RWPE1 (cell line): Measurements from ENCODE around the gene C1GALT1C1L.

Experiments used
- CTCF ChIA-PET: fragments of 350-600 bp; sonication (Branson Sonifier 250); formaldehyde crosslinking; extraction: SDS; loops from one replicate; lab custom pipeline; 2021; lab: Yijun Ruan, JAX
- POLR2A ChIA-PET: fragments of 400-600 bp; formaldehyde crosslinking; extraction: SDS; loops from one replicate; lab custom pipeline; 2020; ENCODE audit warnings: antibody characterized with exemption; ENCODE audit not compliant: low non-redundant PET; lab: Yijun Ruan, JAX
- DNase-seq: peaks from one replicate; pipeline ENCODE4 v3.0.0; 2012; ENCODE audit warnings: low spot score
- H3K27ac ChIP-seq: fragments of 450-650 bp; 2 replicates; pipeline ENCODE4 v1.5.1; 2017
- CTCF ChIP-seq: fragments of 450-650 bp; conservative IDR thresholded peaks from 2 replicates; pipeline ENCODE4 v1.5.1; 2017; ENCODE audit warnings: low read depth, mild to moderate bottlenecking

C1GALT1C1L gene

GRCh38 chr2:43675646-43676321, 445 bp downstream of the C1GALT1C1L start:
- no peak for TF ChIP-seq CTCF
- POLR2A ChIA-PET: no interaction called here
- H3K27ac ChIP-seq: peak overlapping the region; percentile 26; the same call in 1 of the 2 replicates
- CTCF ChIA-PET: interaction anchor here (0.7 kb wide), 1 partner anchor 207 kb away, joined by 4 read pairs; no protein-coding TSS in a partner anchor
- DNase-seq: no peak

DNA sequence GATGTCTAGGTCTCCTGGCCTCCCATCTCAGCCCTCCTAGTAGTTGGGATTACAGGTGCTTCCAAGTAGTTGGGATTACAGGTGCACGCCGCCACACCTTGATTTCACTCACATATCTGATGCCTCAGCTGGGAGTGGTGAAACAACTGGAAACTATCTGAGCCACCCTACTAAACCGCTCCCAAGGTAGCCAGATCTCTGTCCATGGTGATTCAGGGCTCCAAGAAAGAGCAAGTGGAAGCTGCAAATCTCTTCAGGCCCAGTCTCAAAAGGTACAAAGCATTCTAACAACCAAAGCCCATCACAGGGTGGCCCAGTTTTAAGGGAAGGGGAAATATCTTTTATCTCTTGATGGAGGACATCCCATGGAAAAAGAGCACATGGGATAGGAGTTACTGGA, 19.0 kb downstream of the C1GALT1C1L start:
- DNase-seq: no peak
- ChIA-PET CTCF (interaction anchor here (0.7 kb wide), 1 partner anchor 12 kb away, joined by 3 read pairs; no protein-coding TSS in a partner anchor), POLR2A (no interaction called here)
- no peak for TF ChIP-seq CTCF
- H3K27ac ChIP-seq: no peak overlapping the region

GRCh38 chr2:43653506-43653905, 22.7 kb downstream of the C1GALT1C1L start:
- POLR2A ChIA-PET: no interaction called here
- no peak for TF ChIP-seq CTCF
- CTCF ChIA-PET: no interaction called here
- no peak overlapping the region for H3K27ac ChIP-seq
- no peak for DNase-seq

DNA sequence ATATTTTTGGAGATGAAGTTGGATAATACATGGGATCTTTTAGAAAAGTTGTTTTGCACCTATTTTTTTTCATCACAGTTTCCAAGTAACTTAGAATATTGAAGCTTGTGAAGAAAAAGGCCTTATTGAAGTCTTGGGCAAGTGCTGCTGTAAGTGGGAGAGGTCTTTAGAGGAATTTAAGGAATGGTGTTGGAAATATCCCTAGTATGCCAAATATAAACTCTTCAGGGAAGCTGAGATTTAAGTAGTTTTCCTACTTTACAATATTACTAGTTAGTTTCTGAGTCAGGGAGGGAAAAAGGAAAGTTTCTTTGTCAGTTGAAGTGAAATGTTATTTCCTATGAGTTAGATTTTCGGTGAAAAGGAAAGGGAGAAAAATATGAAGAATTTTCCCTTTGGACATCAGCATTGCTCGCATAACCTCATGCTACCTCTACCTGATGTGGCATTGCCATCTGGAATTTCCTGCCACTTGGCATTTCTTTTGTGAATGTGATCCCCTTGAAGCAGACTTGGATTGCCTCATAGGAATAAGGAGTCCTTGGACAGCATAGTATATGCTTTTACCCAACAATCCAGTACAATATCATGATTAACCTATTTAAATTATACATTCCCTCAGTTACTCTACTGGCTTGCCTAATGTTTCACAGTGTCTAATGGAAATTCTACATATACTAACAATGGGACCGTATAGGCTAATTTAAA, 27.1 kb downstream of the C1GALT1C1L start:
- H3K27ac ChIP-seq: no peak overlapping the region
- ChIA-PET CTCF (interaction anchor here (0.6 kb wide), 1 partner anchor 1520 kb away, joined by 3 read pairs; no protein-coding TSS in a partner anchor), POLR2A (no interaction called here)
- DNase-seq: no peak
- TF ChIP-seq CTCF: no peak

- no peak for TF ChIP-seq CTCF
- CTCF ChIA-PET: no interaction called here
- no peak for DNase-seq
- POLR2A ChIA-PET: no interaction called here
- no peak overlapping the region for H3K27ac ChIP-seq
Observed at GRCh38 chr2:43643680-43644079, 32.5 kb downstream of the C1GALT1C1L start.

GRCh38 chr2:43642363-43642762, 33.9 kb downstream of the C1GALT1C1L start:
- POLR2A ChIA-PET: no interaction called here
- no peak for TF ChIP-seq CTCF
- CTCF ChIA-PET: no interaction called here
- no peak overlapping the region for H3K27ac ChIP-seq
- DNase-seq: no peak
